Natural killer cell (primary cell): ENCODE results near the gene SCAP. TPM values are rescaled to one million over a fixed set of nuclear protein-coding genes. Genes with fewer than 3 reads are reported as not detected.

Source experiments
- ATAC-seq, 3 donors: fragments of 150-1000 bp in 2 of 3; fragments of 200-7000 bp in 1 of 3; cut with Tn5 transposase; 1 replicate in 1 of 3; 2 replicates in 2 of 3; pipeline ENCODE4 v1.10.0; 2021; ENCODE audit warnings: mild to moderate bottlenecking in 2 of 3, moderate library complexity in 2 of 3
- DNase-seq, 2 donors: peaks; one replicate each; pipeline versions ENCODE4 v3.0.0 to v3.0.0-alpha.2; 2013 to 2021; ENCODE audit warnings: mixed read lengths in 1 of 2
- H3K27ac ChIP-seq: one replicate; pipeline ENCODE4 v1.5.1; 2013; ENCODE audit warnings: mild to moderate bottlenecking, low read length
- H3K27me3 ChIP-seq: one replicate; pipeline ENCODE4 v1.6.1; 2013; ENCODE audit warnings: low read length; ENCODE audit not compliant: control insufficient read depth, insufficient read depth
- H3K36me3 ChIP-seq: one replicate; pipeline ENCODE4 v1.6.1; 2013; ENCODE audit warnings: low read length; ENCODE audit not compliant: control insufficient read depth, insufficient read depth
- H3K4me1 ChIP-seq: one replicate; pipeline ENCODE4 v1.6.1; 2013; ENCODE audit warnings: low read length; ENCODE audit not compliant: control insufficient read depth, insufficient read depth
- H3K4me3 ChIP-seq: one replicate; pipeline ENCODE4 v1.5.1; 2013; ENCODE audit warnings: low read length
- H3K9me3 ChIP-seq: one replicate; pipeline ENCODE4 v1.6.1; 2013; ENCODE audit warnings: low read length; ENCODE audit not compliant: control insufficient read depth, insufficient read depth
- H3K27ac Mint-ChIP-seq, 2 donors: one replicate each; pipeline ENCODE4 v1.8.0; 2022; ENCODE audit warnings: mild to moderate bottlenecking in 2 of 2, mixed read lengths in 2 of 2, moderate library complexity in 1 of 2
- H3K27me3 Mint-ChIP-seq, 2 donors: one replicate each; pipeline ENCODE4 v1.8.0; 2022; ENCODE audit warnings: low read depth in 2 of 2, mixed read lengths in 2 of 2
- H3K36me3 Mint-ChIP-seq: one replicate; pipeline ENCODE4 v1.8.0; 2022; ENCODE audit warnings: mixed read lengths
- H3K4me1 Mint-ChIP-seq, 2 donors: one replicate each; pipeline ENCODE4 v1.8.0; 2022; ENCODE audit warnings: mixed read lengths in 2 of 2
- H3K4me3 Mint-ChIP-seq: one replicate; pipeline ENCODE4 v1.8.0; 2022; ENCODE audit warnings: mild to moderate bottlenecking, moderate library complexity, mixed read lengths
- H3K9me3 Mint-ChIP-seq, 2 donors: one replicate each; pipeline ENCODE4 v1.8.0; 2022; ENCODE audit warnings: mixed read lengths in 2 of 2
- CTCF ChIP-seq: fragments of 200-600 bp; IDR thresholded peaks from one replicate; pipeline ENCODE4 v1.8.0; 2022; ENCODE audit warnings: antibody characterized with exemption
- WGBS: methylation state at CpG from one replicate; pipeline ENCODE4 v1.1.7; 2013; ENCODE audit warnings: missing lambda C conversion rate; ENCODE audit not compliant: insufficient coverage; 5-methylcytosine and 5-hydroxymethylcytosine counted together
- intact Hi-C: fragments of 100-400 bp; cut with micrococcal nuclease; formaldehyde crosslinking; loops from one replicate; pipeline ENCODE4 v1.14.2; 2022
- total RNA-seq, 4 donors: library from RNA; stranded (reverse); fragments of 120-200 nt in 1 of 4; gene quantifications; one replicate each; pipeline versions ENCODE4 v1.2.3 to v1.2.4, GENCODE V29; 2013 to 2022

Gene SCAP
- total RNA-seq, 3 donors from 2014 or later (not counting 1 experiment from before 2014, with no cell fraction given): 63.9 to 104 (median 82.7) TPM

GRCh38 chr3:47425959-47426358 lies 49.8 kb downstream of the SCAP start:
- 94% methylated on average over 9 of the region's 9 CpGs for WGBS
- DNase-seq: no peak
- Histone ChIP-seq H3K27ac (no peak overlapping the region), H3K4me3 (no peak overlapping the region), H3K9me3 (no peaks in the 10 kb centered on the region), H3K4me1 (peaks cover 23% of the 10 kb centered on the region), H3K36me3 (peaks cover 40% of the 10 kb centered on the region), H3K27me3 (no peaks in the 10 kb centered on the region)
- TF ChIP-seq CTCF: no peak
- H3K27me3 Mint-ChIP-seq: no peaks in the 10 kb centered on the region
- intact Hi-C loops: no loop called here
- no peaks in the 10 kb centered on the region for H3K9me3 Mint-ChIP-seq
- no peak overlapping the region for H3K27ac Mint-ChIP-seq
- H3K36me3 Mint-ChIP-seq: no peaks in the 10 kb centered on the region
- H3K4me1 Mint-ChIP-seq: peaks cover 34 to 52% of the 10 kb centered on the region in 2 donors
- H3K4me3 Mint-ChIP-seq: no peak overlapping the region
- ATAC-seq: no peak

- no peak overlapping the region for H3K4me3 ChIP-seq
- H3K36me3 ChIP-seq: peaks cover 40% of the 10 kb centered on the region
- intact Hi-C loops: no loop called here
- Mint-ChIP-seq H3K36me3 (no peaks in the 10 kb centered on the region), H3K9me3 (no peaks in the 10 kb centered on the region), H3K27ac (no peak overlapping the region), H3K27me3 (no peaks in the 10 kb centered on the region), H3K4me1 (peaks cover 34 to 54% of the 10 kb centered on the region in 2 donors), H3K4me3 (no peak overlapping the region)
- H3K27ac ChIP-seq: no peak overlapping the region
- no peaks in the 10 kb centered on the region for H3K27me3 ChIP-seq
- ATAC-seq (no peak), DNase-seq (no peak)
- no peaks in the 10 kb centered on the region for H3K9me3 ChIP-seq
- peaks cover 27% of the 10 kb centered on the region for H3K4me1 ChIP-seq
- no peak for TF ChIP-seq CTCF
- WGBS: 96% methylated on average over 11 of the region's 11 CpGs
Measured at GRCh38 chr3:47425383-47425778, 50.4 kb downstream of the SCAP start.

GRCh38 chr3:47424434-47425382 lies 51.0 kb downstream of the SCAP start:
- Histone ChIP-seq H3K27me3 (no peaks in the 10 kb centered on the region), H3K36me3 (peaks cover 40% of the 10 kb centered on the region), H3K27ac (no peak overlapping the region), H3K4me1 (peaks cover 27% of the 10 kb centered on the region), H3K9me3 (no peaks in the 10 kb centered on the region), H3K4me3 (no peak overlapping the region)
- no peaks in the 10 kb centered on the region for H3K27me3 Mint-ChIP-seq
- ATAC-seq (no peak), DNase-seq (no peak)
- H3K4me3 Mint-ChIP-seq: no peak overlapping the region
- H3K4me1 Mint-ChIP-seq: peaks cover 27 to 48% of the 10 kb centered on the region in 2 donors
- intact Hi-C loops: no loop called here
- no peaks in the 10 kb centered on the region for H3K9me3 Mint-ChIP-seq
- H3K27ac Mint-ChIP-seq: no peak overlapping the region
- 98% methylated on average over 15 of the region's 15 CpGs for WGBS
- TF ChIP-seq CTCF: no peak
- no peaks in the 10 kb centered on the region for H3K36me3 Mint-ChIP-seq
